Gastrocnemius medialis (tissue), 4 donors: Measurements from ENCODE around the gene CYGB.

Experiments
- CTCF ChIP-seq, 5 experiments: fragments of 450-650 bp in 3 of 5; fragments of 200-600 bp in 2 of 5; sonication (generic) in 2 of 5; IDR thresholded peaks in 4 of 5; conservative IDR thresholded peaks in 1 of 5; 1 replicate in 4 of 5; 2 replicates in 1 of 5; pipeline ENCODE4 v1.5.1; 2016 to 2019; ENCODE audit warnings: antibody characterized with exemption in 5 of 5, mild to moderate bottlenecking in 3 of 5, moderate library complexity in 3 of 5
- POLR2A ChIP-seq, 2 donors: fragments of 450-650 bp; IDR thresholded peaks; one replicate each; pipeline ENCODE4 v1.6.1; 2017; ENCODE audit warnings: antibody characterized with exemption in 2 of 2, mild to moderate bottlenecking in 2 of 2, moderate library complexity in 2 of 2

GRCh38 chr17:76537578-76538280, at the start of gene CYGB:
- TF ChIP-seq CTCF (IDR thresholded peaks at IDR 0.05 in 4 of 5, conservative IDR thresholded peaks at IDR 0.05 in 1 of 5): no peak
- peak; percentile 59 to 80 for TF ChIP-seq POLR2A (IDR thresholded peaks at IDR 0.05)
